ENCODE data around the gene MOCOS.
"Not testable (repeated sequence)": the region's sequence is repeated elsewhere in the genome, so short reads cannot be mapped to it uniquely, and the experiment has no call there.

MOCOS gene, protein sequence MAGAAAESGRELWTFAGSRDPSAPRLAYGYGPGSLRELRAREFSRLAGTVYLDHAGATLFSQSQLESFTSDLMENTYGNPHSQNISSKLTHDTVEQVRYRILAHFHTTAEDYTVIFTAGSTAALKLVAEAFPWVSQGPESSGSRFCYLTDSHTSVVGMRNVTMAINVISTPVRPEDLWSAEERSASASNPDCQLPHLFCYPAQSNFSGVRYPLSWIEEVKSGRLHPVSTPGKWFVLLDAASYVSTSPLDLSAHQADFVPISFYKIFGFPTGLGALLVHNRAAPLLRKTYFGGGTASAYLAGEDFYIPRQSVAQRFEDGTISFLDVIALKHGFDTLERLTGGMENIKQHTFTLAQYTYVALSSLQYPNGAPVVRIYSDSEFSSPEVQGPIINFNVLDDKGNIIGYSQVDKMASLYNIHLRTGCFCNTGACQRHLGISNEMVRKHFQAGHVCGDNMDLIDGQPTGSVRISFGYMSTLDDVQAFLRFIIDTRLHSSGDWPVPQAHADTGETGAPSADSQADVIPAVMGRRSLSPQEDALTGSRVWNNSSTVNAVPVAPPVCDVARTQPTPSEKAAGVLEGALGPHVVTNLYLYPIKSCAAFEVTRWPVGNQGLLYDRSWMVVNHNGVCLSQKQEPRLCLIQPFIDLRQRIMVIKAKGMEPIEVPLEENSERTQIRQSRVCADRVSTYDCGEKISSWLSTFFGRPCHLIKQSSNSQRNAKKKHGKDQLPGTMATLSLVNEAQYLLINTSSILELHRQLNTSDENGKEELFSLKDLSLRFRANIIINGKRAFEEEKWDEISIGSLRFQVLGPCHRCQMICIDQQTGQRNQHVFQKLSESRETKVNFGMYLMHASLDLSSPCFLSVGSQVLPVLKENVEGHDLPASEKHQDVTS

DNA sequence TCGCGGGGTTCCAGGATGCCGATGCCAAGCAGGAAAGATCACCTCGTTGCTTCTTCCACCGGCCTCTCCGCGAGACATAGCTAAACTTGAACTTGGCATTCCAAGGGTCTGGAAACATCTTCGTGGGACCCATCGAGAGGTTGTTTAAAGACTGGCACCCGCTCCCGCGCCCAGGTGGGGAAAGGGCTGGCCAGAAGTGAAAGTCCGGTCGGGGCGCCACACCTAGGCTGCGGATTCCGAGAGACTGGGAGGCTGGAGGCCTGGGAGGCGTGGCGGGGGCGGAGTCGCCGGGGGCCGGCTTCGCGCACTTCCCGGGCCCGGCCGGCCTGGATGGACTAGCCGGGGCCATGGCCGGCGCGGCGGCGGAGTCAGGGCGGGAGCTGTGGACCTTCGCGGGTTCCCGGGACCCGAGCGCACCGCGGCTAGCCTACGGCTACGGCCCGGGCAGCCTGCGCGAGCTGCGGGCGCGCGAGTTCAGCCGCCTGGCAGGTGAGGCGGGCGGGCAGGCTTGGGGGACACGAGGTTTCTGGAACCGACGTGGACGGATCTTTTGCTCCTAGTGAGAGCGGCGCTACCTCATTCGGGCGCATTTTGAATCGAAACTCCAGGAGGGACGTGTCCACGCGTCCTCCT is at the start of gene MOCOS:
Gene MOCOS (plus strand): TSS at position 305 of the 633 bp plus-strand sequence. CDS start 43 bp downstream, at position 348.
- DNase-seq = peak; percentile 39 to 66

DNA sequence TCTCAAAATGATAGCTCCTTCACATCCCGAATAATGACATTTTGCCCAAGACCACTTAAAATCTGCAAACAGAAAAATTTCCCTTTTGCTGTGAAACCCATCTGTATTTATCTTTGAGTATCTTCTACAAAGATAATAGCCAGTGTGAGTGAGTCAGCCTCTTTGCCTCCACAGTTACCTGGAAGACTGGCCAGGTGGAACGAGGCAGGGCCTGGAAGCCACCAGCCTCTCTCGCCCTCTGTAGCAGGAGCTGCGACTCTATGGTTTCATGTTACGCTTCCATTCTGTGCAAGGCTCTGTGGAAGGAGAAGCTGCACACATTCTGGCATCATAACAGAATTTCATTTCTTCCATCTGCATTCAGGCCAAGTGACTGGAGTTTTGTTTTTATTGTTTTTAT is 48.1 kb upstream of the MOCOS start:
- DNase-seq = no peak

DNA sequence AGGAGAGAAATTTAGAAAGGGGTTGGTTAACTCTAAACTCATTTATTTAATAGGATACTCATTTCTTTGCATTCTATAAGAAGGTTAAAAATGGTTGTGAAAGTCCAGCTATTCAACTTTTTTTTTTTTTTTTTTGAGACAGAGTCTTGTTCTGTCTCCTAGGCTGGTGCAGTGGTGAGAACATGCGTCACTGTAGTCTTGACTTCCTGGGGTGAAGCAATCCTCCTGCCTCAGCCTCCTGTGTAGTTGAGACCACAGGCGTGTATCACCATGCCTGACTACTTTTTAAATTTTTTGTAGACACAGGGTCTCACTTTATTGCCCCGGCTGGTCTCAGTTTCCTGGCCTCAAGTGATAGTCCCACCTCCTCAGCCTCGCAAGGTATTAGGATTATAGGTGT is 45.7 kb upstream of the MOCOS start:
- DNase-seq = no peak

DNA sequence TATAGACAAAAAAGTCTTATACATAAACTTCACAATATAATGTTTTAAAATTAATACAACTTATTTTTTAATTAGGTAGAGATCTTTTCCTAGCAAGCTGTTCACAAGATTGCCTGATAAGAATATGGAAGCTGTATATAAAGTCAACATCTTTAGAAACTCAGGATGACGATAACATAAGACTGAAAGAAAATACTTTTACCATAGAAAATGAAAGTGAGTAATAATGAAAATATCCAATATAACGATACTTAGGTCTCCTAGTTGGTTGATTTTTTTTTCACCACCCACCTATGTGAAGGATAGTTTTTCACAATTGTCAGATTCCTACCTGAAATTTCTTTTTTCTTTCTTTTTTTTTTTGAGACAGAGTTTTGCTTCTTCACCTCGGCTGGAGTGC is 44.5 kb upstream of the MOCOS start:
- no peak for DNase-seq

DNA sequence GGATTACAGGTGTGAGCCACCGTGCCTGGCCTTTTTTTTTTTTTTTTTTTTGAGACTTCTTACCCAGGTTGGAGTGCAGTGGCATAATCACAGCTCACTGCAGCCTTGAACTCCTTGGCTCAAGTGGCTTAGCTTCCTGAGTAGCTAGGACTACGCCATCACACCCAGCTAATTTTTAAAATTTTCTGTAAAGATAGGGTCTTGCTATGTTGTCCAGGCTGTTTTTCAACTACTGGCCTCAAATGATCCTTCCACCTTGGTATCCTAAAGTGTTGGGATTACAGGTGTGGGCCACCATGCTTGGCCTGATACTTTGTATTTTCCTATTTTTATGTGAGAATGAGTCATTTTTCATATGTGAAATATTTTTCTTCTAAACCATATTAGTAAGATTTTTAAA is 43.9 kb upstream of the MOCOS start:
- no peak for DNase-seq

DNA sequence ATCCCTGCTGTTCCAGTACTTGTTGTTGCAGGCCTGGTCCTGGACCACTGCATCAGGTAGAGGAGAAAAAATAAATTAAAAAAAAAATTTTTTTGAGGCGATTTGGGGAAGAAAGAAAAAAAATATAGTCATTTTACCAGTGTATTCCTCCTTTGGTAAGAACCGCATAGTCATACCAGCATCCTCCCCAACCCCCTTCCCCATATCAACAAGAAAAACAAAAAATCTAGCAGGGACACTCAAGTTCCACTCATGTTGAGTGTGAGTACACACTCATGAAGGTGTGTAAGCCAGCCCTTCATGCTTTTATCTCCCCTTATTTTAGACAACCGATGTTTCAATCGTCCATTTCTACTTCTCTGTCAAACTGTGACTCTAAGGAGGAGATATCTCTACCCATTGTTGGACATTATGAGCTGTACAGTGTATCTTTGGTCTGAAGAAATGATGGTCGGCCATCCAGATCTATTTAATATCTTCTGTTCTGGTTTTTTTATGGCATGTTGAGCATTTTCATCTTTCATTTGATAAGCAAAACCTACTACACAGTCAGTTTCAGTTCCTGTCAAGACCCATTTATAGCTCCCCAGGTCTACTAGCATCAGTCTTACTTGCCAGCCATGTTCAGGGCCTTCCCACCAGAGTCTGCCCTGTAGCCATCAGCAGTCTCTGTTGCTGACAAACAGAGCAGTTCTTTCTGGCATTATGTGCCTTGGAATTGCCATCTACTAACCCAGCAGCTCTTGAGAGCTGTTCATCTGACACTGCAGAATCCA is 37.6 kb upstream of the MOCOS start:
- DNase-seq = no peak

DNA sequence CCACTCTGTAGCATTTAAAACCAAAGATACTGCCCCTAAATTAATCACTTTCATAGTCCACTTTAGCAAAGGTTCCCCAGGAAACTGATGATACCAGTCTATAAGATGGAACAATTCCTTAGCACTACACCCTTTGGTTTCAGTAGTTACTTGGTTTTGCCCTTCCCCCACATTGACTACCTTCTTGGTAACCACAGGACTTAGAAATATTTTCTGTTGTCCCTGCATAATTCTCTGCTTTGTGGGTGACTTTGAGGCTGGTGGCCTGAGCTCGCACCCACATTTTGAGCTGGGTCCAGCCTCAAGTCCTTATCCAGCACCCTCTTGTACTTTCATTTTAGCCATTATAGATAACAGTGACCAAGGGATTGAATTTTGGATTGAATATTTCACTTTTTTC is 34.5 kb upstream of the MOCOS start:
- no peak for DNase-seq

DNA sequence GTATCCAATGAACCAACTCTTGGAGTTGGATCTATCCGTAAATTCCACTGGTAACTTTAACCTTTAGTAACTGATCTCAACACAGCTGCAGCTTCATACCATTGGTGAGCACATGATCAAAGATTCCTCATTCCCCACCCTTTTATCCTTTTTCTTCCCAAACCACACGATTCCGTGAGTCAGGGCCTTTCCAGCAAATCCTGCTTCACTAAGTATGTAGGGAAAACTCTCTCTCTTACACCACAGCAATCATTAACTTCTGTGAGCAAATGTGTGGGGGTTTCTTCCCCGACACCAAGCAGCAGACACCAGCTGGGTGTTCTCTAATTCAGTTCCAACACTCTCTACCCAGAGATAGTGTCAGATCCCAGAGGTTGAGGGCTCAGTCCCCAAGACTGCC is 34.1 kb upstream of the MOCOS start:
- DNase-seq = no peak

DNA sequence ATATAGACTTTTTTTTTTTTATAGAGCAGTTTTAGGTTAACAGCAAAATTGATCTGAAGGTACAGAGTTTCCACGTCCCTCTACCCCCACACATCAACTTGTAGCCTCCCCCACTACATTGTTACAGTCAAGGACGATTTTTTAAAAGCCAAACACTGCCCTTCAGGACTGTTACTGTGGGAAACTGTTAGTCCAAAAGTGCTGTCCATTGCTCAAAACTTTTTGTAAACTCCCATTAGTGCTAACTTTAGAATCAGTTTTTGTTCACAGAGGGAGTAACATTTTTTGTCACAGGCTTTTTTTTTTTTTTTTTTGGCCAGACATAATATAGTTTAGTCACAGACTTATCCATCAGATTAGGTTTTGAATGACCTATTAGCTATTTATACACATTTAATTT is 33.5 kb upstream of the MOCOS start:
- DNase-seq = no peak

DNA sequence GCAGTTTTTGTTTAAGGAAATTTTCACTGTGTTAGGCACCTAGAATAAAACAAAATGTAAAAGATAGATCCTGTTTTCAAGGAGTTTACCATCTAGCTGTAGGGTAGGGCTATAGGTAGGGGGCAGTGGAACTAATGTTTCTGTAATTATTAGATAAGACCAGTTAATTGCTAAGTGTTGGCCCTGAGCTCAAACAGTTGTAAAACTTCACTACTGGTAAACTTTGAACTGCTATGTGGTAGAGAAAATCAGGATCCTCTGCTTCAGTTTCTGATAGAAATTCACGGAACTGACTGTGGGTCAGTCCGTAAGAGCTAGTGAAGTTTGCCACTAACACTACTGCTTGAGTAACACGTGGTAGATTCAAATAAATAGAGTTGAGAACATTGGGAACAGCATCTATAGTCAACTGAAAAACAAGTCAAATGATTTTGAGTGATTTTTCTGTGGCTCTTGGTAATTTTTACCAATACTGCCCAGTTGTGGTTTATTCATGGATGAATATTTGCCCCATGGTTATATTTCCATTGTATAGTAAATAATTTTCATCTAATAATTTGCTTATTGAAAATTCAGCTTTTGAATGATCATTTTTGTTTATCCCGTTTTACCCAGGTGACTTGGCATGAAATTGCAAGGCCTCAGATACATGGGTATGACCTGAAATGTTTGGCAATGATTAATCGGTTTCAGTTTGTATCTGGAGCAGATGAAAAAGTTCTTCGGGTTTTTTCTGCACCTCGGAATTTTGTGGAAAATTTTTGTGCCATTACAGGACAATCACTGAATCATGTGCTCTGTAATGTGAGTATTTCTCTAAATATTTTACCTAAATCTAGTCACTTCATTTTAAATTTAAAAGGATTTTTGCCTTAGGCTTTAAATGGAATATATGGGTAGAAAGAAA is 31.2 kb upstream of the MOCOS start:
- no peak for DNase-seq

DNA sequence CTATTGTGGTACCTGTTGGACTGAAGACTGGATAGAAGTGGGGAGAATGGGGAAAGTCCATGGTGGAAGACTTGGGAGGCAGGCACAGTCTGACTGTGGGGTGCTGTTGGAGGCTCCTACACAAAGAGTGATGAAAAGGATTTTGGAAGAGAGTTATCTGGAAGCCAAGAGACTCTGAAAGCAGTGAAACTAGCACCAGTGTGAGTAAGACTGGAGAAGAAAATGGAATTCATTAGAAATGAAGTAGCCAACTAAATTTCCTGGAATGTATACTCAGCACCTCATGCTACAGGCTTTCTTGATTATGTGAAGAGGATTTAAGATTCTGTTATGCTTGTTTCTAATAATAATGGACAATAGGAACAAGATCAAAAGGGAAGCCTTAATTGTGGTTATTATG is 29.9 kb upstream of the MOCOS start:
- no peak for DNase-seq

DNA sequence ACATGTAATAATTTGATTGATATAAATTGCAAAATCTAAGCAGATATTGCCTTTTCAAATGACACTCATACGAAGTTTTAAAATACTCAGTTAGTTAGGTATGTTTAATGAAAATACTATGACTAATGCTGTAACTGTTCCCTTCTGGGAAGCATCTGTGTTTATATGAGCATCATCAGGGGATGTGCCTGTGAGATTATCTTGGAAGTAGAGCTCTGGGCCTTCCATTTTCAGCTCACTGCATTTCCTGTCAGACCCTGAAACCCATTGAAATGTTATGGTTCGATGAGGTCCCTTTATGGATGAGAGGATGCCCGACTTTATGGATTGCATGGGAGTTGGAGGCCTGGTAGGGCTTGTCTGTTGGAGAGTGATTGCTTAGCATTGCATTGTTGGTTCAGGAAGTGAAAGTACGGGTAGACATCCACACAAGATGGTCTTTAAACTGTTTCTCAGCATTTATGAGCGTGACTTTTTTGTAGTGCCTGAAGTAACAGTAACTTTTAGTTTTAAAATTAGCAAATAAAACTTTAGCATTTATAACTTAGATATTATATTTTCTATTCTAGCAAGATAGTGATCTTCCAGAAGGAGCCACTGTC is 28.9 kb upstream of the MOCOS start:
- DNase-seq = no peak

DNA sequence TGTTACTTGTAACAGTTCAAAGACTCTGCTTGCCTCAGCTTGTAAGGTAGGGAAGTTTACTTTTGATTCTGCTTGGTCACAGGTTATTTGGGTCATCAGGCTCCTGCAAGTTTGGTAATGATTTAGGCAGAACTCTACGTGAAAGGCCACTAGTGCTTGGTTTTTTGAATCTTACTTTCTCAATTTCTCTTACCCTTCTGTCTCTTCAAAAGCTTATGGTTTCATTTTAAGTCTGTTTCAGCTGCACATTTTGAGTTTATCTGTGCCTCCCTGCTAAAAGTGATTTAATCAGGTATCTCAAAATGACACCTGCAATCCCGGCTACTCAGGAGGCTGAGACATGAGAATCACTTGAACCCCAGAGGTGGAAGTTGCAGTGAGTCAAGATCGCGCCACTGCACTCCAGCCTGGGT is 26.3 kb upstream of the MOCOS start:
- DNase-seq = no peak

DNA sequence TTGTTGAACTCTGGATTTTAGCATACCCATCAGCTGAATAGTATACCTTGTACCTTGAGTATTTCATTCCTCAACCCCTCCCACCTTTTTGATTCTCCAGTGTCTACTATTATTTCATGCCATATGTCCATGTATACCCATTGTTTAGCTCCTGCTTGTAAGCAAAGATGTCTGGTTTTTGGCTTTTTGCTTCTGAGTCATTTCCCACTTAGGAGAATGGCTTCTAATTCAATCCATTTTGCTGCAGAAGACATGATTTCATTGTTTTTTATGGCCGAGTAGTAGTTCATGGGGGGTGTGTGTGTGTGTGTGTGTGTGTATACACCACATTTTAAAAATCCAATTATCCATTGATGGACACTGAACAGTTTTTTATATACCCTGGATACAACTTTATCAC is 24.3 kb upstream of the MOCOS start:
- DNase-seq = no peak

DNA sequence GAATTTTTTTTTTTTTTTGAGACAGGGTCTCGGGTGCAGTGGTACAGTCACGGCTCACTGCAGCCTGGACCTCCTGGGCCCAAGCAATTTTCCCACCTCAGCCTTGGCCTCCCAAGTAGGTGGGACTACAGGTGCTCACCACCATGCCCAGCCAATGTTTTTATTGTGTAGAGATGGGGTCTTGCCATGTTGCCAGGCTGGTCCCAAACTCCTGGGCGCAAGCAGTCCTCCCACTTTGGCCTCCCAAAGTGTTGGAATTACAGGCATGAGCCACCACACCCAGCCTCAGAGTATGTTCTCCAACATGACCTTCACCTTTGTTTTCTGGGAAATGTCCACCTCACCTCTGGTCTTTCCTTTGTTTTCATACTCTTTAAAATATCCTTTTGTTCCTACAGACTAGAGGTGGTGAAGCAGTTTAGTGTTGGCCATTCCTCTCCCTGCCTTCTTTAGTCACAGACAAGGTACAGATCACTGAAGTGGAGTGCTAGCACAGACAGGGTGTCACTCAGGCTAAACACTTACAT is 19.5 kb upstream of the MOCOS start:
- DNase-seq = no peak

DNA sequence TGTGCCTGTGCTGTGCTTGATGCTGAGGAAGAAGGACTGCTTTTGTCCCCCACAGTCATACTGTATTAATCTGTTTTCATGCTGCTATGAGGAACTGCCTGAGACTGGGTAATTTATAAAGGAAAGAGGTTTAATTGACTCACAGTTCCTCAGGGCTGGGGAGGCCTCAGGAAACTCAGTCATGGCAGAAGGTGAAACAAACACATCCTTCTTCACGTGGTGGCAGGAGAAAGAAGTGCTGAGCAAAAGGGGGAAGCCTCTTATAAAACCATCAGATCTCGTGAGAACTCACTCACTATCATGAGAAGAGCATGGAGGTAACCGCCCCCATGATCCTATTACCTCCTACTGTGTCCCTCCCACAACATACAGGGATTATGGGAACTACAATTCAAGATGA is 19.0 kb upstream of the MOCOS start:
- DNase-seq = not testable (repeated sequence)

DNA sequence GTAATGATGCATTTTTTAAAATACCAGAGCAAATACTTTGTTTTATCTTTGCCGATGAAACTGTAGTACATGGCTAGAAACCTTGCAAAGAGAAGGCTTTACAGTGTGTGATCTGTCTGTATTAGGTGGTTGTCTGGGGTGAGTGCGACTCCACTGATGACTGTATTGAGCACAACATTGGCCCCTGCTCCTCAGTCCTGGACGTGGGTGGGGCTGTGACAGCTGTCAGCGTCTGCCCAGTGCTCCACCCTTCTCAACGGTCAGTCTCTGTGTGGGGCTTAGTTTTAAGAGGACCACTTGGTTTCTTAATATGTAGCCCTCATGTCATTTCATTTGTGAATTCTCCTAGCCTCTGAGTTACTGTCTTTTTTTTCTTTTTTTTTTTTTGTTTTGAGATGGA is 17.4 kb upstream of the MOCOS start:
- no peak for DNase-seq

DNA sequence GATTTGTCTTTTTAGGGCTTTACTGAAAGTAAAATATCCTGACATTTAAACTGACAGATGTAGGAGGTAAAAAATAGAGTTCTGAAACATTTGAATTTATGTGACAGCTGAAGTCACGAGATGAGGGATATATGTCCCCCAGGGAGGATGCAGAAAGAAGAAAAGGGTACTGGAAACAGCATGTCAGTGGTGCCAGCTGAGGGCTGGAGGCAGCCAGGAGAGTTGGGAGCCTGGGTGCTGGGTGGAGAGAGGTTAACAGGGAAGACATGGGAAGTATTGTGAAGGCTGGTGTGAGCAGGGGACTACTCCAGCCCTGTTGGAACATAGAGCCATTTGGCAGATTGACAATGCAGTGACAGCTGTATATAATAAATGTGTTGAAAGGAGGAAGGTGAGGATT is 11.8 kb upstream of the MOCOS start:
- no peak for DNase-seq

DNA sequence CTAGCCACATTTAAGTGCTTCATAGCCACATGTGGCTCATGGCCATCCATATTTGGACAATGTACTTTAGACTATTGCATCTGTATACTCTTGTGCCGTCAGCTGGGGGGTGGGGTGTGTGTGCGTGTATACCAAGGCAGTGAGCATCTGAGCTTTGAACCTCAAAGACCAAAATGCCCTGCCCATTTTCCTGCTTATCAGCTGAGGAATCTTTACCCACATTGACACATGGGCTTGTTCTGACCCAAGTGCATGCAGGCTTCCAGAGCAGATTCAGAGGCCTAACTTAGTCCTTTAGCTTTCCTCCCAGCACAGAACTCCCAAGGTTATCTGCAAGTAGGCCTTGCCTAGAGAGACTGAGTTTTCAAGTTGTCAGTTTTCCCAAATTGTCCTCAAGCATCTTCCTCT is 11.1 kb upstream of the MOCOS start:
- DNase-seq = no peak

DNA sequence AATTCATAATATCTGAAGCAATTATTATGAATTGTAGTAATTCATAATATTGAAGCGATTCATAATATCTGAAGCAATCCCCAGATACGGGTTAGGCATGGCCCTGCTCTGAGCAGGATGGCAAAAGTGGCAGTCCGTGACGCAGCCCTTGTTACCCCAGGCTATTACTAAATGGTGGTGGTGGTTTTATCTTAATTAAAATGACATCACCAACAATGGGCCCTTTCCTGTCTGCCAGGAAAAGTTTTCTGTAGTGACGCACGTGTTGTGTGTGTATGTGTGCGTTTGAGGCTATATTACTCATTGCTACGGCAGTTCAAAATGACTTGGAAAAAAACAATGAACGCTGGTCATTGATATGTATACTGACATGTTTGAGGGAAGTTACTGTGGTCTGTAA is 10.6 kb upstream of the MOCOS start:
- no peak for DNase-seq

DNA sequence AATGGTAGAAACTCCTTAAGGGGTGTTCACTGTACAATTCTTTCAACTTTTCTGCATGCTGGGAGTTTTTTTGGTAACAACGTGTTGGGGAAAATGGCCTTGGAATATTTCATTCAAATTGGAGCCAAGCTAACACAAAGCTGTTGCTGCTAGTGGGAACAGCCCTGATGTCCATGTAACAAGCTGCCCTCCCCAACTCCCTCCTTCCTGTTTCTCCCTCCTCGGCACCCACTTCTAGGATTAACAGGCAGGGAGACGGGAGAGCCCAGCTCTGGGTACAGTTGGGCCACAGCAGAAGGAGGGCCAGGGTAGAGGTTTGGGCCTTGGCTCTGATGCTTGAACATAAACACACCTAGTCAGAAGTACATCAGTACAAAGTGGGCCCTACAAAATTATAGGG is 9.4 kb upstream of the MOCOS start:
- no peak for DNase-seq

All from inflammatory macrophage treated with lipopolysaccharide for 1 hour (primary cell).